Aorta (tissue), 5 donors: ENCODE measurements around the gene PCDHGB1. TPM values are rescaled to one million over a fixed set of nuclear protein-coding genes. Genes with fewer than 3 reads are reported as not detected.
"Not testable (repeated sequence)": the region's sequence is repeated elsewhere in the genome, so short reads cannot be mapped to it uniquely, and the experiment has no call there.

ENCODE experiments used
- ATAC-seq: fragments of 200-7000 bp; cut with Tn5 transposase; one replicate; pipeline ENCODE4 v1.9.1; 2022; ENCODE audit warnings: moderate library complexity; ENCODE audit not compliant: low FRiP score
- DNase-seq, 2 donors: peaks; one replicate each; pipeline ENCODE4 v3.0.0-alpha.2; 2020
- H3K27ac ChIP-seq, 2 donors: one replicate each; pipeline ENCODE4 v1.5.1; 2013; ENCODE audit warnings: low read length in 2 of 2, mild to moderate bottlenecking in 2 of 2, moderate library complexity in 2 of 2, control low read depth in 1 of 2, inconsistent platforms in 1 of 2, low read depth in 1 of 2
- H3K27me3 ChIP-seq, 2 donors: one replicate each; pipeline ENCODE4 v1.6.1; 2013; ENCODE audit warnings: control low read depth in 1 of 2, low read length in 1 of 2, mild to moderate bottlenecking in 1 of 2, moderate library complexity in 1 of 2; ENCODE audit not compliant: insufficient read depth in 2 of 2, control insufficient read depth in 1 of 2
- H3K36me3 ChIP-seq, 2 donors: one replicate each; pipeline ENCODE4 v1.6.1; 2013; ENCODE audit warnings: control low read depth in 1 of 2, low read length in 1 of 2, mild to moderate bottlenecking in 1 of 2; ENCODE audit not compliant: insufficient read depth in 2 of 2, control insufficient read depth in 1 of 2
- H3K4me1 ChIP-seq, 2 donors: one replicate each; pipeline ENCODE4 v1.6.1; 2013; ENCODE audit warnings: low read length in 2 of 2, control low read depth in 1 of 2, mild to moderate bottlenecking in 1 of 2, moderate library complexity in 1 of 2; ENCODE audit not compliant: insufficient read depth in 2 of 2, control insufficient read depth in 1 of 2
- H3K4me3 ChIP-seq, 2 donors: one replicate each; pipeline ENCODE4 v1.5.1; 2013; ENCODE audit warnings: low read length in 2 of 2, control low read depth in 1 of 2, mild to moderate bottlenecking in 1 of 2
- H3K9me3 ChIP-seq: one replicate; pipeline ENCODE4 v1.6.1; 2013; ENCODE audit warnings: mild to moderate bottlenecking, low read length; ENCODE audit not compliant: control insufficient read depth
- WGBS, 2 donors: extraction: QIAGEN DNeasy Blood & Tissue Kit; methylation state at CpG; one replicate each; pipeline ENCODE4 v1.1.7; 2013; 5-methylcytosine and 5-hydroxymethylcytosine counted together
- intact Hi-C, 2 donors: fragments of 100-400 bp; cut with DNase I; formaldehyde crosslinking; loops; one replicate each; pipeline versions ENCODE4 v1.14.2 to v1.15.0; 2022
- polyA plus RNA-seq, 2 donors: library from polyadenylated mRNA; stranded (reverse); fragments of 200-250 nt; gene quantifications; one replicate each; pipeline ENCODE4 v1.2.3, GENCODE V29; 2013
- total RNA-seq, 2 donors: library from RNA; stranded (reverse); fragmentation: NEBNext Ultra II Directional; extraction: Animal tissue kit (Norgen Biotek cat#: 25700); gene quantifications; one replicate each; pipeline ENCODE4 v1.2.1, GENCODE V29; 2021
- donor health status: healthy with polysubstance abuse.
- donor health status: Bipolar disorder and iron deficiency.
- donor health status: DM: no; HTN: no; CAD: no.
- donor health status: DM: no; HTN: no; CAD: no.
- donor health status: DM: yes; HTN: yes; CAD: no.

Gene PCDHGB1
- total and polyA plus RNA-seq, 4 donors = 0.75 to 6.5 (median 2.2) TPM

- H3K36me3 ChIP-seq, H3K27me3 ChIP-seq, H3K27ac ChIP-seq, H3K4me1 ChIP-seq, H3K4me3 ChIP-seq, intact Hi-C loops: not testable (repeated sequence)
- peak; percentile 74 for ATAC-seq
- WGBS, 2 donors = 7 to 8% methylated on average over 20 to 25 of the region's 43 CpGs
- peak in 1 of 2 donors; percentile 70 for DNase-seq
- peaks cover 31% of the 10 kb centered on the region for H3K9me3 ChIP-seq
Observed at GRCh38 chr5:141397756-141398551, 48.1 kb downstream of the PCDHGB1 start, which contains the start of gene PCDHGB5. PCDHGB5 (plus strand) TSS chr5:141397947; CDS start chr5:141398128, 181 bp downstream.

- 20 to 24% methylated on average over 15 of the region's 15 CpGs for WGBS, 2 donors
- ATAC-seq = no peak
- Histone ChIP-seq H3K4me3 (no peak overlapping the region), H3K36me3 (no peaks in the 10 kb centered on the region), H3K9me3 (peaks cover 31% of the 10 kb centered on the region), H3K4me1 (no peaks in the 10 kb centered on the region), H3K27me3 (no peaks in the 10 kb centered on the region), H3K27ac (no peak overlapping the region)
- intact Hi-C loops = no loop called here
- no peak for DNase-seq
Observed at GRCh38 chr5:141398608-141399007, 48.7 kb downstream of the PCDHGB1 start.

- ATAC-seq = no peak
- H3K36me3 ChIP-seq = no peaks in the 10 kb centered on the region
- H3K27me3 ChIP-seq = no peaks in the 10 kb centered on the region
- H3K9me3 ChIP-seq = peaks cover 31% of the 10 kb centered on the region
- H3K4me1 ChIP-seq = no peaks in the 10 kb centered on the region
- no peak overlapping the region for H3K27ac ChIP-seq
- DNase-seq = peak in 1 of 2 donors; percentile 70
- 15 to 24% methylated on average over 61 of the region's 61 CpGs for WGBS, 2 donors
- H3K4me3 ChIP-seq = no peak overlapping the region
- intact Hi-C loops = no loop called here
Observed at GRCh38 chr5:141399555-141400258, 49.8 kb downstream of the PCDHGB1 start.

Other genes with a start within 250 kb of the PCDHGB1 start
Only the 30 nearest of the 37 such genes appear.
- 1 to 10 TPM; 3.0 to 3.8 TPM for gene PCDHB9, start 162.9 kb upstream of the PCDHGB1 start, total RNA-seq
- gene PCDHB9, start 162.9 kb upstream of the PCDHGB1 start, polyA plus RNA-seq = 1 to 10 TPM in 1 of 2 donors, under 1 TPM in 1; 0.25 to 2.1 TPM
- 1 to 10 TPM; 3.6 to 7.7 TPM for gene PCDHB10, start 157.7 kb upstream of the PCDHGB1 start, total RNA-seq
- gene PCDHB10, start 157.7 kb upstream of the PCDHGB1 start, polyA plus RNA-seq = 1 to 10 TPM in 1 of 2 donors, under 1 TPM in 1; 0.25 to 4.5 TPM
- 10 to 100 TPM in 1 of 2 donors, 1 to 10 TPM in 1; 8.1 to 15.3 TPM for gene PCDHB11, start 150.5 kb upstream of the PCDHGB1 start, total RNA-seq
- 1 to 10 TPM; 2.9 to 4.7 TPM for gene PCDHB11, start 150.5 kb upstream of the PCDHGB1 start, polyA plus RNA-seq
- 1 to 10 TPM; 5.7 to 6.7 TPM for gene PCDHB12, start 141.4 kb upstream of the PCDHGB1 start, total RNA-seq
- 1 to 10 TPM in 1 of 2 donors, under 1 TPM in 1; 0.75 to 2.9 TPM for gene PCDHB12, start 141.4 kb upstream of the PCDHGB1 start, polyA plus RNA-seq
- 1 to 10 TPM; 4.2 to 6.7 TPM for gene PCDHB13, start 136.2 kb upstream of the PCDHGB1 start, total RNA-seq
- 1 to 10 TPM in 1 of 2 donors, under 1 TPM in 1; 0.75 to 1.3 TPM for gene PCDHB13, start 136.2 kb upstream of the PCDHGB1 start, polyA plus RNA-seq
- 10 to 100 TPM in 1 of 2 donors, 1 to 10 TPM in 1; 7.5 to 10.1 TPM for gene PCDHB14, start 126.8 kb upstream of the PCDHGB1 start, total RNA-seq
- gene PCDHB14, start 126.8 kb upstream of the PCDHGB1 start, polyA plus RNA-seq = 1 to 10 TPM; 1.0 to 5.0 TPM
- gene PCDHB15, start 104.7 kb upstream of the PCDHGB1 start, total RNA-seq = 10 to 100 TPM in 1 of 2 donors, 1 to 10 TPM in 1; 8.7 to 10.9 TPM
- gene PCDHB15, start 104.7 kb upstream of the PCDHGB1 start, polyA plus RNA-seq = 10 to 100 TPM in 1 of 2 donors, 1 to 10 TPM in 1; 4.4 to 12.1 TPM
- 1 to 10 TPM in 1 of 2 donors, under 1 TPM in 1; 0.69 to 1.1 TPM for gene SLC25A2, start 46.0 kb upstream of the PCDHGB1 start, total RNA-seq
- not detected for gene SLC25A2, start 46.0 kb upstream of the PCDHGB1 start, polyA plus RNA-seq
- gene TAF7, start 29.3 kb upstream of the PCDHGB1 start, total RNA-seq = 10 to 100 TPM; 59.8 to 79.1 TPM
- gene TAF7, start 29.3 kb upstream of the PCDHGB1 start, polyA plus RNA-seq = 10 to 100 TPM; 53.5 to 65.3 TPM
- 1 to 10 TPM in 1 of 2 donors, under 1 TPM in 1; 0.91 to 1.6 TPM for gene PCDHGA1, start 19.6 kb upstream of the PCDHGB1 start, total RNA-seq
- gene PCDHGA1, start 19.6 kb upstream of the PCDHGB1 start, polyA plus RNA-seq = 1 to 10 TPM in 1 of 2 donors, not detected in 1; 1.0 TPM
- gene PCDHGA2, start 11.3 kb upstream of the PCDHGB1 start, total RNA-seq = 10 to 100 TPM in 1 of 2 donors, 1 to 10 TPM in 1; 6.2 to 10.6 TPM
- gene PCDHGA2, start 11.3 kb upstream of the PCDHGB1 start, polyA plus RNA-seq = 1 to 10 TPM in 1 of 2 donors, under 1 TPM in 1; 0.75 to 4.2 TPM
- gene PCDHGA3, start 6.3 kb upstream of the PCDHGB1 start, total RNA-seq = 1 to 10 TPM; 4.1 to 7.4 TPM
- gene PCDHGA3, start 6.3 kb upstream of the PCDHGB1 start, polyA plus RNA-seq = 1 to 10 TPM in 1 of 2 donors, under 1 TPM in 1; 0.50 to 2.4 TPM
- gene PCDHGA4, start 4.9 kb downstream of the PCDHGB1 start, total RNA-seq = 10 to 100 TPM in 1 of 2 donors, 1 to 10 TPM in 1; 7.1 to 10.2 TPM
- gene PCDHGA4, start 4.9 kb downstream of the PCDHGB1 start, polyA plus RNA-seq = 1 to 10 TPM; 1.3 to 2.0 TPM
- gene PCDHGB2, start 9.9 kb downstream of the PCDHGB1 start, total RNA-seq = 10 to 100 TPM in 1 of 2 donors, 1 to 10 TPM in 1; 6.5 to 11.7 TPM
- gene PCDHGB2, start 9.9 kb downstream of the PCDHGB1 start, polyA plus RNA-seq = 1 to 10 TPM in 1 of 2 donors, under 1 TPM in 1; 0.38 to 1.1 TPM
- gene PCDHGA5, start 14.1 kb downstream of the PCDHGB1 start, total RNA-seq = 10 to 100 TPM in 1 of 2 donors, 1 to 10 TPM in 1; 7.5 to 11.5 TPM
- 1 to 10 TPM in 1 of 2 donors, under 1 TPM in 1; 0.25 to 1.4 TPM for gene PCDHGA5, start 14.1 kb downstream of the PCDHGB1 start, polyA plus RNA-seq
- gene PCDHGB3, start 20.1 kb downstream of the PCDHGB1 start, total RNA-seq = 1 to 10 TPM; 7.4 to 9.7 TPM
- gene PCDHGB3, start 20.1 kb downstream of the PCDHGB1 start, polyA plus RNA-seq = under 1 TPM in 1 of 2 donors, not detected in 1; 0.82 TPM
- gene PCDHGA6, start 23.8 kb downstream of the PCDHGB1 start, total RNA-seq = 10 to 100 TPM in 1 of 2 donors, 1 to 10 TPM in 1; 8.8 to 12.0 TPM
- gene PCDHGA6, start 23.8 kb downstream of the PCDHGB1 start, polyA plus RNA-seq = 1 to 10 TPM in 1 of 2 donors, under 1 TPM in 1; 0.38 to 4.0 TPM
- 1 to 10 TPM; 6.4 to 8.0 TPM for gene PCDHGA7, start 32.6 kb downstream of the PCDHGB1 start, total RNA-seq
- gene PCDHGA7, start 32.6 kb downstream of the PCDHGB1 start, polyA plus RNA-seq = 1 to 10 TPM in 1 of 2 donors, not detected in 1; 2.1 TPM
- 10 to 100 TPM in 1 of 2 donors, 1 to 10 TPM in 1; 7.3 to 10.1 TPM for gene PCDHGB4, start 37.6 kb downstream of the PCDHGB1 start, total RNA-seq
- 1 to 10 TPM in 1 of 2 donors, under 1 TPM in 1; 0.50 to 2.7 TPM for gene PCDHGB4, start 37.6 kb downstream of the PCDHGB1 start, polyA plus RNA-seq
- 1 to 10 TPM; 3.0 to 6.8 TPM for gene PCDHGA8, start 42.5 kb downstream of the PCDHGB1 start, total RNA-seq
- under 1 TPM; 0.13 to 0.54 TPM for gene PCDHGA8, start 42.5 kb downstream of the PCDHGB1 start, polyA plus RNA-seq
- 10 to 100 TPM; 11.7 to 18.2 TPM for gene PCDHGB5, start 47.8 kb downstream of the PCDHGB1 start, total RNA-seq
- 1 to 10 TPM; 2.0 to 5.0 TPM for gene PCDHGB5, start 47.8 kb downstream of the PCDHGB1 start, polyA plus RNA-seq
- gene PCDHGA9, start 52.7 kb downstream of the PCDHGB1 start, total RNA-seq = 10 to 100 TPM in 1 of 2 donors, 1 to 10 TPM in 1; 8.2 to 13.2 TPM
- 1 to 10 TPM in 1 of 2 donors, under 1 TPM in 1; 0.75 to 1.4 TPM for gene PCDHGA9, start 52.7 kb downstream of the PCDHGB1 start, polyA plus RNA-seq
- 10 to 100 TPM in 1 of 2 donors, 1 to 10 TPM in 1; 9.5 to 14.6 TPM for gene PCDHGB6, start 57.9 kb downstream of the PCDHGB1 start, total RNA-seq
- 1 to 10 TPM in 1 of 2 donors, under 1 TPM in 1; 0.38 to 2.4 TPM for gene PCDHGB6, start 57.9 kb downstream of the PCDHGB1 start, polyA plus RNA-seq
- 10 to 100 TPM in 1 of 2 donors, 1 to 10 TPM in 1; 6.1 to 11.4 TPM for gene PCDHGA10, start 62.9 kb downstream of the PCDHGB1 start, total RNA-seq
- gene PCDHGA10, start 62.9 kb downstream of the PCDHGB1 start, polyA plus RNA-seq = 1 to 10 TPM in 1 of 2 donors, under 1 TPM in 1; 0.61 to 1.1 TPM
- gene PCDHGB7, start 67.6 kb downstream of the PCDHGB1 start, total RNA-seq = 10 to 100 TPM; 12.7 to 24.7 TPM
- 1 to 10 TPM; 2.1 to 3.8 TPM for gene PCDHGB7, start 67.6 kb downstream of the PCDHGB1 start, polyA plus RNA-seq
- gene PCDHGA11, start 71.0 kb downstream of the PCDHGB1 start, total RNA-seq = 1 to 10 TPM; 7.1 to 9.2 TPM
- under 1 TPM; 0.50 to 0.72 TPM for gene PCDHGA11, start 71.0 kb downstream of the PCDHGB1 start, polyA plus RNA-seq
- 10 to 100 TPM in 1 of 2 donors, 1 to 10 TPM in 1; 7.9 to 18.8 TPM for gene PCDHGA12, start 80.4 kb downstream of the PCDHGB1 start, total RNA-seq
- 1 to 10 TPM in 1 of 2 donors, under 1 TPM in 1; 0.75 to 2.5 TPM for gene PCDHGA12, start 80.4 kb downstream of the PCDHGB1 start, polyA plus RNA-seq
- gene PCDHGC3, start 125.9 kb downstream of the PCDHGB1 start, total RNA-seq = 100 to 1,000 TPM in 1 of 2 donors, 10 to 100 TPM in 1; 67.3 to 116 TPM
- gene PCDHGC3, start 125.9 kb downstream of the PCDHGB1 start, polyA plus RNA-seq = 10 to 100 TPM; 23.9 to 99.0 TPM
- 1 to 10 TPM; 2.8 to 6.1 TPM for gene PCDHGC4, start 134.9 kb downstream of the PCDHGB1 start, total RNA-seq
- under 1 TPM; 0.05 to 0.38 TPM for gene PCDHGC4, start 134.9 kb downstream of the PCDHGB1 start, polyA plus RNA-seq
- gene PCDHGC5, start 139.0 kb downstream of the PCDHGB1 start, total RNA-seq = 1 to 10 TPM; 2.8 to 6.3 TPM
- gene PCDHGC5, start 139.0 kb downstream of the PCDHGB1 start, polyA plus RNA-seq = under 1 TPM; 0.25 to 0.84 TPM